RWPE2 (cell line): ENCODE measurements around the gene KIDINS220.

Experiments
- ATAC-seq: fragments of 200-7000 bp; cut with Tn5 transposase; 3 replicates; pipeline ENCODE4 v1.9.1; 2021; ENCODE audit warnings: low read depth
- DNase-seq: peaks from one replicate; pipeline ENCODE4 v3.0.0-alpha.2; 2020; ENCODE audit warnings: low spot score
- H3K27ac ChIP-seq: fragments of 450-650 bp; 2 replicates; pipeline ENCODE4 v1.5.1; 2017; ENCODE audit warnings: mild to moderate bottlenecking; ENCODE audit not compliant: poor library complexity, severe bottlenecking
- H3K27me3 ChIP-seq: fragments of 250-450 bp; sonication (Bioruptor Pico); 2 replicates; pipeline ENCODE4 v1.5.1; 2021; ENCODE audit warnings: mild to moderate bottlenecking, moderate library complexity; ENCODE audit not compliant: insufficient read depth, poor library complexity, severe bottlenecking
- H3K36me3 ChIP-seq: fragments of 250-450 bp; sonication (Bioruptor Pico); 2 replicates; pipeline ENCODE4 v1.5.1; 2020; ENCODE audit warnings: low read depth, mild to moderate bottlenecking, moderate library complexity
- H3K4me1 ChIP-seq: fragments of 250-450 bp; sonication (Bioruptor Pico); 2 replicates; pipeline ENCODE4 v1.5.1; 2021; ENCODE audit warnings: mild to moderate bottlenecking, moderate library complexity; ENCODE audit not compliant: insufficient read depth, poor library complexity, severe bottlenecking
- H3K4me3 ChIP-seq: fragments of 250-450 bp; sonication (Bioruptor Pico); 2 replicates; pipeline ENCODE4 v1.5.1; 2021; ENCODE audit warnings: mild to moderate bottlenecking, moderate library complexity; ENCODE audit not compliant: severe bottlenecking
- H3K9me3 ChIP-seq: fragments of 250-450 bp; sonication (Bioruptor Pico); 2 replicates; pipeline ENCODE4 v1.5.1; 2021; ENCODE audit warnings: mild to moderate bottlenecking, moderate library complexity; ENCODE audit not compliant: severe bottlenecking
- CTCF ChIP-seq: fragments of 450-650 bp; IDR thresholded peaks from one replicate; pipeline ENCODE4 v1.5.1; 2017; ENCODE audit warnings: mild to moderate bottlenecking, moderate library complexity; ENCODE audit not compliant: poor library complexity, severe bottlenecking

The KIDINS220 gene

GRCh38 chr2:8693157-8693821 lies 144.1 kb downstream of the KIDINS220 start:
- Histone ChIP-seq H3K4me1 (no peaks in the 10 kb centered on the region), H3K36me3 (no peaks in the 10 kb centered on the region), H3K9me3 (no peaks in the 10 kb centered on the region), H3K27ac (no peak overlapping the region), H3K4me3 (no peak overlapping the region), H3K27me3 (peaks cover 6% of the 10 kb centered on the region)
- TF ChIP-seq CTCF: peak; percentile 36
- ATAC-seq: no peak; the same call in 2 of the 3 replicates
- no peak for DNase-seq

GRCh38 chr2:8692783-8693156 lies 144.6 kb downstream of the KIDINS220 start:
- no peak overlapping the region for H3K4me3 ChIP-seq
- H3K4me1 ChIP-seq: no peaks in the 10 kb centered on the region
- no peaks in the 10 kb centered on the region for H3K9me3 ChIP-seq

GRCh38 chr2:8691859-8692437 lies 145.5 kb downstream of the KIDINS220 start:
- TF ChIP-seq CTCF: no peak
- no peak overlapping the region for H3K4me3 ChIP-seq
- ATAC-seq: no peak
- no peaks in the 10 kb centered on the region for H3K4me1 ChIP-seq
- no peaks in the 10 kb centered on the region for H3K9me3 ChIP-seq
- DNase-seq: no peak
- peaks cover 6% of the 10 kb centered on the region for H3K27me3 ChIP-seq
- no peak overlapping the region for H3K27ac ChIP-seq
- no peaks in the 10 kb centered on the region for H3K36me3 ChIP-seq

More at GRCh38 chr2:8692783-8693156, 144.6 kb downstream of the KIDINS220 start:
- ATAC-seq: no peak
- DNase-seq: no peak
- TF ChIP-seq CTCF: no peak
- Histone ChIP-seq H3K36me3 (no peaks in the 10 kb centered on the region), H3K27me3 (peaks cover 6% of the 10 kb centered on the region), H3K27ac (no peak overlapping the region)

GRCh38 chr2:8685697-8686358 lies 151.6 kb downstream of the KIDINS220 start:
- ATAC-seq: peak; percentile 32

More at GRCh38 chr2:8685697-8686358, 151.6 kb downstream of the KIDINS220 start:
- Histone ChIP-seq H3K27me3 (peaks cover 42% of the 10 kb centered on the region), H3K4me3 (peak overlapping the region; percentile 22), H3K27ac (no peak overlapping the region), H3K36me3 (no peaks in the 10 kb centered on the region), H3K9me3 (no peaks in the 10 kb centered on the region), H3K4me1 (peaks cover 7% of the 10 kb centered on the region)
- no peak for DNase-seq
- peak; percentile 97 for TF ChIP-seq CTCF
